HepG2 (cell line): Measurements from ENCODE around the gene NUP35. TPM values are rescaled to one million over a fixed set of nuclear protein-coding genes. Genes with fewer than 3 reads are reported as not detected.

Experiments used
- IRF9 ChIP-seq: sonication (generic); formaldehyde crosslinking; IDR thresholded peaks from 2 replicates; pipeline ENCODE4 v1.8.0; 2022; ENCODE audit warnings: missing genetic modification reagents, mild to moderate bottlenecking, borderline replicate concordance
- IRX3 ChIP-seq: sonication (generic); formaldehyde crosslinking; IDR thresholded peaks from 2 replicates; pipeline ENCODE4 v1.8.1; 2023; ENCODE audit warnings: mild to moderate bottlenecking, low read depth, missing genetic modification reagents, borderline replicate concordance
- KAT8 ChIP-seq: IDR thresholded peaks from 2 replicates; pipeline ENCODE4 v1.6.1; 2016; ENCODE audit warnings: missing genetic modification reagents, missing compliant biosample characterization
- KLF6 ChIP-seq: IDR thresholded peaks from 2 replicates; pipeline ENCODE4 v1.8.0; 2016; ENCODE audit warnings: missing biosample characterization, missing genetic modification reagents
- LCORL ChIP-seq, 2 experiments: fragments of 450-650 bp in 1 of 2; sonication (generic) in 1 of 2; formaldehyde crosslinking in 1 of 2; IDR thresholded peaks; 2 replicates each; pipeline versions ENCODE4 v1.5.0 to v1.6.1; 2017 to 2020; ENCODE audit warnings: antibody characterized with exemption in 1 of 2, missing genetic modification reagents in 1 of 2
- MTERF4 ChIP-seq: sonication (generic); formaldehyde crosslinking; IDR thresholded peaks from 2 replicates; pipeline ENCODE4 v1.8.0; 2023; ENCODE audit warnings: mild to moderate bottlenecking, missing genetic modification reagents
- REST ChIP-seq, 2 experiments: IDR thresholded peaks; 2 replicates each; pipeline ENCODE4 v1.6.1; 2011 to 2012; ENCODE audit warnings: low read length in 2 of 2, borderline replicate concordance in 1 of 2, low read depth in 1 of 2, mild to moderate bottlenecking in 1 of 2, moderate library complexity in 1 of 2
- ZNF20 ChIP-seq: sonication (generic); formaldehyde crosslinking; IDR thresholded peaks from 2 replicates; pipeline ENCODE4 v1.4.0; 2020; ENCODE audit warnings: mild to moderate bottlenecking, moderate library complexity, missing genetic modification reagents
- ZNF331 ChIP-seq: sonication (generic); formaldehyde crosslinking; IDR thresholded peaks from 2 replicates; pipeline ENCODE4 v1.4.0; 2020; ENCODE audit warnings: missing genetic modification reagents
- ZNF383 ChIP-seq: sonication (generic); formaldehyde crosslinking; IDR thresholded peaks from 2 replicates; pipeline ENCODE4 v1.4.0; 2020; ENCODE audit warnings: missing genetic modification reagents, mild to moderate bottlenecking, borderline replicate concordance
- ZNF407 ChIP-seq: sonication (generic); formaldehyde crosslinking; IDR thresholded peaks from one replicate; pipeline ENCODE4 v1.5.1; 2020; ENCODE audit warnings: mild to moderate bottlenecking, missing genetic modification reagents; ENCODE audit errors: not compliant biosample characterization
- ZNF546 ChIP-seq: sonication (generic); formaldehyde crosslinking; conservative IDR thresholded peaks from 2 replicates; pipeline ENCODE4 v1.8.1; 2023; ENCODE audit warnings: mild to moderate bottlenecking, missing genetic modification reagents
- ZNF878 ChIP-seq: sonication (generic); formaldehyde crosslinking; IDR thresholded peaks from 2 replicates; pipeline ENCODE4 v1.8.1; 2023; ENCODE audit warnings: mild to moderate bottlenecking, missing genetic modification reagents, moderate library complexity
- polyA plus RNA-seq, 8 experiments: library from polyadenylated mRNA; depleted of rRNA in 3 of 8; stranded (reverse) in 7 of 8; unstranded in 1 of 8; fragments of >200 nt; fragmentation: Illumina TruSeq in 4 of 8; extraction: Trizol in 4 of 8; gene quantifications; 2 replicates each; pipeline versions ENCODE4 v1.2.1 to v1.2.3, GENCODE V29; 2011 to 2016; ENCODE audit warnings: low read depth in 4 of 8, missing spikeins in 1 of 8, mixed read lengths in 1 of 8; ENCODE audit not compliant: insufficient read depth in 1 of 8
- total RNA-seq, 5 experiments: library from RNA; depleted of rRNA; stranded (reverse); fragments of >200 nt; fragmentation: Illumina TruSeq; extraction: Trizol; gene quantifications; 2 replicates each; pipeline ENCODE4 v1.2.3, GENCODE V29; 2016; ENCODE audit warnings: low read depth in 1 of 5

NUP35 gene
- total and polyA plus RNA-seq, 2 of the 13 experiments (the other 11 are each of a cell fraction or from before 2014, with no cell fraction given) = 16.9 to 53.6 TPM

GRCh38 chr2:183124222-183124956, at the start of gene NUP35 (continued):
- TF ChIP-seq ZNF20 (CRISPR knock-in tag) = no peak
- TF ChIP-seq ZNF383 (CRISPR knock-in tag) = no peak
- TF ChIP-seq IRX3 (CRISPR knock-in tag) = peak; percentile 73; the same call in 1 of the 2 replicates
- peak; percentile 94 for TF ChIP-seq ZNF878
- peak; percentile 77 for TF ChIP-seq LCORL (IDR thresholded peaks at IDR 0.05)
- TF ChIP-seq LCORL (CRISPR knock-in tag; IDR thresholded peaks at IDR 0.05) = peak; percentile 80
- TF ChIP-seq KLF6 (CRISPR knock-in tag) = peak; percentile 93; the same call in 1 of the 2 replicates
- TF ChIP-seq REST (IDR thresholded peaks at IDR 0.05; ENCODE audit: borderline replicate concordance in 1 of 2, low read depth in 1 of 2, low read length in 2 of 2) = peak in 1 of 2 experiments; percentile 46; a peak in 1 of 4 replicates
- TF ChIP-seq ZNF331 (CRISPR knock-in tag) = peak; percentile 61
- TF ChIP-seq ZNF407 (CRISPR knock-in tag) = peak; percentile 66
- TF ChIP-seq IRF9 (CRISPR knock-in tag) = no peak; the same call in 1 of the 2 replicates
- 0 out of 2 replicates have a peak, but pooled peaks have one; percentile 33 for TF ChIP-seq MTERF4 (CRISPR knock-in tag)
- TF ChIP-seq ZNF546 (CRISPR knock-in tag) = 0 out of 2 replicates have a peak, but pooled peaks have one; percentile 50
- TF ChIP-seq KAT8 (CRISPR knock-in tag) = peak; percentile 98
